Endometrial microvascular endothelial cells (primary cell): Measurements from ENCODE around the gene PSMA5. TPM values are rescaled to one million over a fixed set of nuclear protein-coding genes. Genes with fewer than 3 reads are reported as not detected.
"Not testable (repeated sequence)": the region's sequence is repeated elsewhere in the genome, so short reads cannot be mapped to it uniquely, and the experiment has no call there.

Experiments
- in situ Hi-C: cut with HindIII; loops from 2 replicates; pipeline ENCODE4 v1.10.0; 2017; ENCODE audit warnings: low sequenced_read_pairs, low pct_unique_long_range_greater_than_20kb; ENCODE audit errors: inconsistent ontology term
- total RNA-seq: library from RNA; depleted of rRNA; stranded (reverse); fragments of >200 nt; gene quantifications from one replicate; pipeline ENCODE4 v1.2.3, GENCODE V29; 2015; ENCODE audit errors: inconsistent ontology term

Gene PSMA5
- total RNA-seq, 1 donor from 2014 or later = 67.8 TPM

DNA sequence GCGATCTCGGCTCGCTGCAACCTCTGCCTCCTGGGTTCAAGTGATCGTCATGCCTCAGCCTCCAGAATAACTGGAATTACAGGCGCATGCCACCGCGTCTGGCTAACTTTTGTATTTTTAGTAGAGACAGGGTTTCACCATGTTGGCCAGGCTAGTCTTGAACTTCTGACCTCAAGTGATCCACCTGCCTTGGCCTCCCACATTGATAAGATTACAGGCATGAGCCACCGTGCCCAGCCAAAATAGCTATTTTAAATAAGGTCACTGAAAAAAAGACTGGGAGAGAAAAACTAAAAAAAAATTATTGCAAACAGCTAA, 31.0 kb downstream of the PSMA5 start:
- in situ Hi-C loops = not testable (repeated sequence)

DNA sequence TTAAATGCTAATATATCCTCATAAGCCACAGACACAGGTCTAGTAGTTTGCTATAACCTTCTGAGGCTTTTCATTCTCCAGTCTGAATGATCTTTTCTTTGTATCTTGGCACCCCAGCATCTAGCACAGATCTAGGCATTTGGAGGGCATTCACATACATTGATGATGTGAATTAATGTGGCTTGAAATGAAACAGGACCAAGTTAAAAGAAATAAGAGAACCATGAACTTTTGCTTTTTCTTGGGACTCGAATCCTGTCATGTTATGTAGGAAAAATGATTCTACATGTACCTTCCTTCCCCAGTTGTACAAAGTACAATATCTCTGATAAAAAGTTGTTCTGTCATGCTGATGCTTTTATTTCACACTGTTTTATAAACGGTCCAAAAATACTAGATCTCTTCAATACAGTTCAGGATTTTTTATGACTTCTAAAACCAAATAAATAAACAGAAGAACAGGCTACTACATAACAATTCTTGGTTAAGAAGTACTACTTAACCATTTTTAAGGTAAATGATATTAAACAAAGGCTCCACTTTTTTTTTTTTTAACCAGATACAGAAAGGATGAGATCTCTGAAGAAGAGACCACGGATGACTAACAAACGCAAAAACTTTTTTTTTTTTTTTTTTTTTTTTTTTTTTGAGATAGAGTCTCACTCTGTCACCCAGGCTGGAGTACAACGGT, 31.5 kb downstream of the PSMA5 start:
- in situ Hi-C loops = no loop called here

DNA sequence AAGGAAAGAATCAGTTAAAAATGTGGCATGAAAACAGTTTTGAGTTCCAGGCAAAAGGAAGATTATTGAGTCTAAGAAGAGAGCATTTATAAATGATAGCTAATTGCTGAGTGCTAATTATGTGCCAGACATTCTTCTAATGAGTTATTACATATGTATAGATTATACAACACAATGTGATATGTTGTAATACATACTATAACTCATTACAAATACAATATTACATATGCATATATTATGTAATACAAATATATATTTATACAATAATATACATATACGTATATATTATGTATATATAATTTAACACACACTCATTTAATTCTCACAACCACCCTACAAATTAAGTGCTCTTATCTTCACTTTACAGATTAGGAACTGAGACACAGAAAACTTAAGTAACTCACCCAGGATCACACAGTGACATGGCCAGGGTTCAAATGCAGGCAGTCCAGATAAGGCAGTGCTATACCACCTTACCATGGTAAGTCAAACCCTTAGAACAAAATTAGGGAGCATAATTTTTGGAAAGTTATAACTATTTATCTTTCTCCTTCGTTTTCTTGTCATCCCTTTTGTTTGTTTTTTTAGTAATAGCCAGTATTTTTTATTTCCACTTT, 32.5 kb downstream of the PSMA5 start:
- in situ Hi-C loops = no loop called here

DNA sequence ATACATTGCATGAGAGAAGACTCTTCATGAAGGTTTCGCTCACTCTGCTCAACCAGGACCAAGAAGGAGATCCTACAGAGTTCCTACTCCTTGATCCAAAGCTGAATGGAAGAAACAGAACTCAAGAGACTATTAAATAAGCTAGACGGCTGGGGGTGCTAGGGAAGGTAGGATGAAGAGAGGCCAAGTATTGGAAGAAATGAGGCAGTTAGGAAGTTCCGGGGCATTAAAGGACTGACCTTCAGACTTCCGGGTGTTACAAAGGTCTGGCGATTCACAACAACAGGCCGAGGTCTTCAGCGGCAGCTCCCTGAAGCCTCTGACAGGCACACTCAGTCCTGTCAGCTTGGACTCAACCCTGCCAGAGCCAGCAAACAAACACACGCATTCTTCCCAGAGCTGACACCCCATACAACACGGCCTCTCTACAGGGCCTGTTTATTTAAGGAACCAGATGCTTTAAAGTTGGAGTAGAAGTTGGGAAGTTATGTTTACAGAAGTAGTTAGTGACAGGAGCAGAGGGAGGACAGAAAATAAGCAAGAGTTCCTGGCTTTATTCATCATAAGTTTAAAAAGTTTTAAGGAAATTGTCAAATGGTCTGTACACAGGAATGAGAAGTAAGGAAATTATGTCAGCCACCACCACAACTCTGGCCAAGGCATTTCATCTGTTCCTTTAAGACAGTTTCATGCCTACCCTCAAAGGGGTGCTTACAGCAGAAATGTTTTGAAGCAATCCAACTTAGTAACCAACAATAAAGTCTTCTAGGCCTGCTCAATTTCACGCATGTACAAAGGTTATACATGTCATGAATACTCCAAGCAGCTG, 33.2 kb downstream of the PSMA5 start:
- in situ Hi-C loops = no loop called here

DNA sequence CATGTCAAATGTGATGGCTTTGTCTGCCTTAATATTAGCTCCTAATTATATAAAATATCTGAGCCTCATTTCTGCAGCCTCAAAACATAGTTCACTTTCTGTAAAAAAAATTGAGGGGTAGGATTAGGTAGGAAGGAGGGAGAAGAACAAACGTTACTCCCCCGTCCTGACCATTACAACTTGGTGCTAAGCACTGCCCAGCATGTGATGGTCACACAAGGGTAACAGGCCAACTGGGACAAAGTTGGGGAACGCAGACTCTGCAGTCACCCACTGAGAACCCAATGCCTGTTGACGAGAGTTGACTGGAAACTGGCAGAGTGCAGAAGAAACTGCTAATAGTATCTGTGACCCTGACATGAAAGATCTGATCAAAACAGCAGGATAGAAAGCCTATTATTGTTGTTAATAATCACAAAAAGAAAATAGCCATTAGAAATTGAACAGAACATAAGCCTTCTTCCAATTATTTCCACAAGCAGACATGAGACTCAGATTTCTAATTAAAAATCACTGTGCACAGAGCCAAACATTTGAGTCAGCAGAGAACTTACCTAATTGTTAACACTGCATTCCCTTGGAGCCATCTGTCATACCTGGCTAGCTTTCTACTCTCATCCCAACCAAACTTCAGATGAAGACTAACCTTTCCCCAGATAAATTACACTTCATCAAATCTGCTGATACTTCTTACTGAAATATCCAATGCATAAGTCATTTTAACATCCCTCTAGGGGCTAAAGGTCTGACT, 34.0 kb downstream of the PSMA5 start:
- in situ Hi-C loops = no loop called here

DNA sequence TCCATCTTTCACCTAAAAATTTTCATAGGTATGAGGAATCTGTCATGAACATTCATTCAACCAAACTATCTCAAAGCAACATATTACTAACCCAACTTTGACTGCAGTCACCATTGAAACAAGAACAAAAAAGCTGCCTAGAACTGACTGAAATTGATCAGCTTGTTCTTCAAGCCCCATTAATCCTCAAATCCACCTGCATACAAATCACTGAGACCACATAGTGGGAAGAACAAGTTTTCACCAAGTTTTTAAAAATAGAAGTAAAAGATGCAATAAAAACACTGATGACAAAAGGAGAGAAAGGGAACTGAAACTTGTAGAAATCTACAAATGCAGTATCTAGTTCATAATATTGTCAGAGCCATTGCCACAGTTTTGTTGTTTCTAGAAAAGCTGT, 34.6 kb downstream of the PSMA5 start:
- in situ Hi-C loops = no loop called here

DNA sequence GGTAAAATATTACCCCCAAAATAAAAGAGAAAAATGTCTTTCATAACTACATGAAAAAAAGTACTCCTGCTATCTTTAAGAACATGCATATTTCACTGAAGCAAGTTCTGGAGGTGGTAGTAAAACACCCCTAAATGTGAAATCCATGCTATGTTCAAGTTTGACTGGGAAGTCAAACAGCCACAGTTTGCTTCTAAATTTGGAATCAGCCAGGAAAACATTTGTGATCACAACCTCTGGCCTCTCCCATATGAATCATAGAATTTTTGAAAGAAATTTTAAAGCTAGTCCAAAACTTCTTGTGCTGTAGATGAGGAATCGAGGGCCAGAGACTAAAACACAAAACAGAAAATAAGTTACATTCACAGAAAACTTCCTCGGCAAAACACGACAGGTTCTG, 35.1 kb downstream of the PSMA5 start:
- in situ Hi-C loops = no loop called here

DNA sequence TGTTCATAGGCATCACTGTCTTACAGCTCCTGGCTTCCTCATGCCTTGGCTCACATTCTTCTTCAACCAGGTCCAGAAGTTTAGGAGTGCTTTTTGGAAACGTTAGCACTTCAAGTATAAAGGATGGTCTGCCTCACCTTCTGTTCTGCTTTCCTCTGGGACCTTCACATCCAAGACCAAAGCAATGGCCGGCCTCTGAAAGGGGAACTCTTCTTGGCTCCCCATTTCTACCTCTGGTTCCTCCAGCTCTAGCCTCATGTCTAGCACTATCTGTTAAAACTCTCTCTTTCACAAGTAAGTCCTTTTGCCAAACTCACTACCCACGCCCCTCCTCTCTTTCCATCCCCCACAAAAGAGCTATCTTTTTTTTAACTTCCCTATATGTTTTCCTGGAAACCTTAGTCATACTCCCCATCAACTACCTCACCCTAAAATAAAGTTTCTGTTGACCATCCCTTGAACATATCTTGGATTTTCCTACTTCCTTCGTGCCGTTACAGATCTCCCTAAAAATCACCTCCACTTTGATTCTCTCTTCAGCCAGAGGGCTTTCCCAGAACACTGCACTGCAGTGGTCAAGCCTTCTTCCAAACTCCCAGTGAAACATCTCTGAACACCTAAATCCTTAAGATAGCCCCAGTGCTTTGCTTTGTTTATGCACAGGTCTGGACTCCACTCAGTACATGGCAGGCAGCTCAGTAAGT, 36.5 kb downstream of the PSMA5 start:
- in situ Hi-C loops = no loop called here

DNA sequence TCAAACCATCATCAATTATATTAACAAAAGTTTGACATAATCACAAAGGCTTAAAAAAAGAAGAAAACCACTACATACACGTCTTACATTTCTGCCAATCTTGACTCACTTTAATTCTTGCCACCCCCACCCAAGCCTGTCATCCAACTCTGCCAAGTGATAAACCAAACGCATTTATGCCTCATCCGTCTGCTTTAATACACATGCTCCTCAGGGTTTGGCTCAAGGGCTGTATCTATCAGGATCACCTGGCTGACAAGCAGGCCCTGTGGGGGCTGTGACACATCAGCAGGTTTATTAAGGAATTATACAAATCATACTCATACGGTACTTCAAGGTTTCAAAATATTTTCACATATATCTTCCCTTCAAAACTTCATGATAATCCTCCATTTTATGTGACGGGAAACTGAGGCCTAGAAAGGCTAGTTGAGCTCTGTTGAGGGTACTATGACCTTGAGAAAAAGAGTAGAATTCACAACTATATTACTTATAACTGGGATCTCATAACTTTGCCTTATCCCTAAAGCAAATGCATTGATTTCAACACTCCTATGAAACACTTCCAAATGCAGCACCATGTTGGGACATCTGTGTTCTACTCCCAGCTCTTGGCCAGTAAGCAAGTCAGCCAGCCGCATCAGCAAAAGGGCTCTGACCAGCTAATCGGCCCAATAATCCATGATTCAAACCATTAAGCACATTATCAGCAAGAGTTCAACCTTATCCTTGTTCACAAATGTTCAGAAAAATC, 37.2 kb downstream of the PSMA5 start:
- in situ Hi-C loops = no loop called here

DNA sequence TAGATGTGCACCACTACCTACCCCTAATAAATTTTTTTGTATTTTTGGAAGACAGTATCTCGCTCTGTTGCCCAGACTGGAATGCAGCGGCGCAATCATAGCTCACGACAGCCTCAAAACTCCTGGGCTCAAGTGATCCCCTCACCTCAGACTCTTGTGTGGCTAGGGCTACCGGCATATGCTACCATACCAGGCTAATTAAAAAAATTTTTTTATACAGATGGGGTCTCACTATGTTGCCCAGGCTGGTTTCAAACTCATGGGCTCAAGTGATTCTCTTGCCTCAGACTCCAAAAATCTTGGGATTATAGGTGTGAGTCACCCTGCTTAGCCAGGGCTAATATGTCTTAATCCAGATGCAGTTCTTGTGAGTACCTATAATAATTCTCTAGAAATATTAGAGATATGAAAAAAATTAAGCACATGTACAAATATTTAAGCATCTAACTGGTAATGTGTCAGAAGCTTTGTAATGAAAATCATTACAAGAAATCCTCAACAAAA, 38.0 kb downstream of the PSMA5 start:
- in situ Hi-C loops = no loop called here

DNA sequence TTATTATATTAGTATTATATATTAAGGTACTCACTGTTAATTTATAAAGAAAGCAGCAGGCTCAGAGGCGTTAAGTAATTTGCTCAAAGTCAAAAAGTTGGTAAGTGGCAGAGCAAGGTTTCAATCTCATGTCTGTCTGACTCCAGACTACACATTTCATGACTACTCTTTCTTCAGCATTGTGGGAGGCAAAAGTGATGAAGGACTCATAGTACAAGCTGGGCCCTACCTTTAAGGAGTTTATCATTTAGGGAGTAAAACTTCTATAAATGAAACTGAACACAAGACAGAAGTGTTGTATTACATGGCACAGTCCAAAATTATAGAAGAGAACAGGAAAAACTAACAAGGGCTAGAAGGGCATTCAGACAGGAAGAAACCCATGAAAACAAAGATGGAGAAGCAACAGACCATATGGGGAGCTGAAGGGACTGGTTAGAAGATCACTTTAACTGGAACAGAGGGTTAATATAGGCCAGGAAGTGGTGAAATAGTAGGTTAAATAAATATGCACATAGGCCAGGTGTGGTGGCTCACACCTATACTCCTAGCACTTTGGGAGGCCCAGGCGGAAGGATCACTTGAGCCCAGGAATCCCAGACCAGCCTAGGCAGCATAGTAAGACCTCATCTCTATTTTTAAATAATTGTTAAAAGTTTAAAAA, 40.1 kb downstream of the PSMA5 start:
- in situ Hi-C loops = no loop called here

DNA sequence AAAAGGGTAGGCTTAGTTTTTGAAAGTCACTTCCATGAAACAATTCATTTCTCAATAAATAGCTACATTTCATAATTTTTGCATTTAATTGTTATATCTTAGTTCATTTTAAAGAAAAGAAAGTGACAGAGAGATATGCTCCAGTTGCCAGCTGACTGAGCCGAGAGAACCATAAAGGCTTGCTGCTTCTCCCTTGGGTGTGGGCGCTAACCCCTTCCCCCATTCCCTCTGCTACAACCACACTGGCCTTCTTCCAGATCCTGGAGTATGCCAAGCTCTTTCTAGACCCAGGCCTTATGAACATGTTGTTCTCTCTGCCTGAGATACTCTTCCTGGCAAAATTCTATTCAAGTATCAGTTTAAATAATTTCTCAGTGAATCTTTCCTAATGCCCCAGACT, 40.8 kb downstream of the PSMA5 start:
- in situ Hi-C loops = no loop called here

DNA sequence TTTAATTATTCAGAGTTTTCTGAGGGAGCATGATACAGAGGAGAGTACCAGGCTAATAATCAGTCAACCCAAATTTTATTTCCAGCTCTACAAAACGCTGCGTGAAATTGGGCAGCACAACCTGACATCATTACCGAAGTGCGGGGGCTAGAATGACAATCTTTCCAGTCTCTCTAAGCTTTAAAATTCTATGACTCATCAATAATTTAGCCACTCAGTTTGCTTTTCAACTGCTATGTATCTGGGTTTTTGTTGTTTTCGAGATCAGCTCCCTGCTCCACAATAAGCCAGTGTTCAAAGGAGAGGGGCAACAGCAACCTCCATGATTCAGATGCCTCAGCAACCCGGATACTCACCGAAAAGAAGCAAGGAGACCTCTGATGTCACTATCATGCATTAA, 42.4 kb downstream of the PSMA5 start:
- in situ Hi-C loops = no loop called here

DNA sequence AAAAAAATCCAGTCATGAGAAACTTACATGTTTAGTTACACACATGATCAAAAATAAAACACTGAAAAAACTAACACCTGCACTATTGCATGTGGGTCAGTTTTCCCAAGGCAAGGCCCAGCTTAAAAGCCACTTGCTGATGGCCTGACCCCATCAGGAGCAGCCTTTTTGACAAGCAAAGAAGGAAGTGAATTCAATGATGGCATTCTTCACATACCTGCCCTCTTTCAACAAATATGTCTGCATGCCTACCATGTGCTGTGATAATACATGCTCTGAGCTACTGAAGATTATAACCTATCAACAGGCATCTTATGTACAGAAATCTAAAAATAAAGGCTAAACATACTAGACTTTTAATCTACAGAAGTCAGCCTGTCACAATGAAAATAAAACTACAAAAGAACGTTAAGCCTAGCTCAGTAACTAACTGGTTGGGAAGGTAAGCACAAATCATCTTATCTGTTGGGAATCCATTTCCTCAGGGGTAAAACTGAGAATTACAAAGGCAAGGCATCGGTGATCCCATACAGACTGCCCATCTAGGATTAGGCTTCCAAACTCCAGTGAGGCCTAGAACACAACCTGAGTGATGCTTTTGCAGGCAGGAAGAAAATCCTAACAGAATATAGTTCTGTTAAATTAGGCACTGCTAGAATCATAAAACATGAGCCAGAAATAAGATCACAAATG, 43.0 kb downstream of the PSMA5 start:
- in situ Hi-C loops = no loop called here

DNA sequence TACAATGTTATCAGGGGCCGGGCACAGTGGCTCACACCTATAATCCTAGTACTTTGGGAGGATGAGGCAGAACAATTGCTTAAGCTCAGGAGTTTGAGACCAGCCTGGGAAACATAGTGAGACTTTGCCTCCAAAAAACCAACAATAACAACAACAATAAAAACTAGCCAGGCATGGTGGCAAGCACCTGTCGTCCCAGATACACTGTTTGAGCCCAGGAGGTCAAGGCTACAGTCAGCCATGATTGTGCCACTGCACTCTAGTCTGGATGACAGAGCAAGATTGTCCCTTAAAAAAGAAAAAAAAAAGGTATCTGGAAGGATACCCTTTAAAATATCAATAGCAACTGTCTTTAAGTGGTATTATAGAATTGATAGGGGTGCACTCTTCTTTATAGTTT, 44.7 kb downstream of the PSMA5 start:
- in situ Hi-C loops = no loop called here

DNA sequence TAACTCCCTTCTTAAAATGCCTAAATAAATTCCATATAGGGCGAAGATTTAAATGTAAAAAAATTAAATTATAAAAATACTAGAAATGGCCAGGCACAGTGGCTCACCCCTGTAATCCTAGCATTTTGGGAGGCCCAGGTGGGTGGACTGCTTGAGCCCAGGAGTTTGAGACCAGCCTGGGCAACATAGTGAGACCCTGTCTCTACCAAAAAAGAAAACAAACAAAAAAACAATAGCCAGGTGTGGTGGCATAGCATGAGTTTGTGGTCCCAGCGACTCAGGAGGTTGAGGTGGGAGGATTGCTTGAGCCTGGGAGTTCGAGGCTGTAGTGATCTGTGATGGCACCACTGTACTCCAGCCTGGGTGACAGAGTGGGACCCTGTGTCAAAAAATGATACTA, 46.3 kb downstream of the PSMA5 start:
- in situ Hi-C loops = no loop called here

DNA sequence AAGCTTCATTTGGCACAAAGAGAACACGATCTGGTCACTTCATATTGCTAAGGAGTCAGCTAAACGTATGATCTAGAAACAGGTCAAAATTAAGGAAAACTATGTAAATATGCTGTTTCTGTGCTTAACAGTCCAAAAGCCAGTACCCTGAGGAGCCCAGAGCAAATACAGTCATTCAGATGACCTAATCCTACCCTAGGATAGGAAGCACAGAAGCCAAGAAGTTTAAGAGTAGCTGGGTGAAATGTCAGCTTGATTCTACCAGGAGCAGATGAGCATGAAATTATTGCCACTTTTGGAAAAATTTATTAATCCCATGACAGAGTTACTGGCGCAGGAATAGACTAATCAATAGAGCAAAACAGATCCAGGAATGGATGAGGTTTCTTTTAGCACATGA, 46.8 kb downstream of the PSMA5 start:
- in situ Hi-C loops = no loop called here
